PC-9 (cell line): ENCODE measurements around the gene KMT2D. TPM values are rescaled to one million over a fixed set of nuclear protein-coding genes. Genes with fewer than 3 reads are reported as not detected.

ENCODE experiments used
- BruUV-seq: library from RNA; stranded (reverse); fragments of 400-500 nt; replicated peaks from 2 replicates; lab custom pipeline; 2021; lab: Mats Ljungman, UMichigan
- CTCF ChIA-PET: fragments of 300-600 bp; sonication (Branson Sonifier 250); formaldehyde crosslinking; loops from one replicate; lab custom pipeline; 2022; ENCODE audit warnings: antibody characterized with exemption; lab: Charles Lee
- POLR2A ChIA-PET: fragments of 300-600 bp; sonication (Branson Sonifier 250); formaldehyde crosslinking; loops from one replicate; lab custom pipeline; 2022; ENCODE audit warnings: antibody characterized with exemption; ENCODE audit not compliant: unreplicated experiment; lab: Charles Lee
- DNase-seq, 2 experiments: peaks; one replicate each; pipeline versions ENCODE4 v3.0.0 to v3.0.0-alpha.2; 2015 to 2022; ENCODE audit warnings: mixed read lengths in 1 of 2
- H2AFZ ChIP-seq: fragments of 200-600 bp; sonication (generic); 2 replicates; pipeline ENCODE4 v1.8.1; 2017; ENCODE audit warnings: antibody characterized with exemption
- H3F3A ChIP-seq: fragments of 200-600 bp; sonication (generic); 2 replicates; pipeline ENCODE4 v1.8.1; 2017; ENCODE audit warnings: antibody characterized with exemption, mild to moderate bottlenecking, low read depth; ENCODE audit not compliant: insufficient read depth
- H3K27ac ChIP-seq: fragments of 200-600 bp; sonication (generic); 2 replicates; pipeline ENCODE4 v1.6.1; 2016; ENCODE audit warnings: mixed run types
- H3K27me3 ChIP-seq: fragments of 200-600 bp; sonication (generic); 2 replicates; pipeline ENCODE4 v1.6.1; 2016; ENCODE audit warnings: low read depth, mixed run types; ENCODE audit not compliant: insufficient read depth
- H3K36me3 ChIP-seq: fragments of 200-600 bp; sonication (generic); 2 replicates; pipeline ENCODE4 v1.6.1; 2016; ENCODE audit warnings: low read depth, mixed run types
- H3K4me1 ChIP-seq: fragments of 200-600 bp; sonication (generic); replicated peaks from 2 replicates; pipeline ENCODE4 v1.6.1; 2016; ENCODE audit warnings: mixed run types; ENCODE audit not compliant: insufficient read depth
- H3K4me2 ChIP-seq: fragments of 200-600 bp; sonication (generic); 2 replicates; pipeline ENCODE4 v1.6.1; 2017; ENCODE audit warnings: mixed run types
- H3K4me3 ChIP-seq: fragments of 200-600 bp; sonication (generic); 2 replicates; pipeline ENCODE4 v1.6.1; 2016; ENCODE audit warnings: mixed run types
- H3K79me2 ChIP-seq: fragments of 200-600 bp; sonication (generic); 2 replicates; pipeline ENCODE4 v1.6.1; 2017; ENCODE audit warnings: low read depth, mixed run types
- H3K9me2 ChIP-seq: fragments of 200-600 bp; sonication (generic); 2 replicates; pipeline ENCODE4 v1.8.1; 2017; ENCODE audit warnings: mild to moderate bottlenecking; ENCODE audit not compliant: insufficient read depth
- H3K9me3 ChIP-seq: fragments of 200-600 bp; sonication (generic); 2 replicates; pipeline ENCODE4 v1.8.1; 2016; ENCODE audit warnings: low read depth; ENCODE audit not compliant: insufficient read depth
- H4K20me1 ChIP-seq: fragments of 200-600 bp; sonication (generic); 2 replicates; pipeline ENCODE4 v1.8.1; 2017; ENCODE audit not compliant: insufficient read depth
- EZH2 ChIP-seq: fragments of 200-600 bp; sonication (generic); IDR thresholded peaks from 2 replicates; pipeline ENCODE4 v1.8.0; 2017; ENCODE audit warnings: antibody characterized with exemption, low read depth
- intact Hi-C: fragments of 100-400 bp; cut with micrococcal nuclease; formaldehyde crosslinking; loops from one replicate; pipeline ENCODE4 v1.10.0; 2022; ENCODE audit not compliant: unreplicated experiment
- total RNA-seq: library from RNA; stranded (reverse); gene quantifications from 2 replicates; pipeline ENCODE4 v1.2.3, GENCODE V29; 2021
- TF ChIP-seq, protein P1 (sequence below): fragments of 200-600 bp; sonication (generic); conservative IDR thresholded peaks from 2 replicates; pipeline ENCODE4 v1.6.1; 2017; ENCODE audit warnings: mixed run types, antibody characterized with exemption, mild to moderate bottlenecking, moderate library complexity

The KMT2D gene
- total RNA-seq, 1 experiment from 2014 or later: 94.0 TPM

DNA sequence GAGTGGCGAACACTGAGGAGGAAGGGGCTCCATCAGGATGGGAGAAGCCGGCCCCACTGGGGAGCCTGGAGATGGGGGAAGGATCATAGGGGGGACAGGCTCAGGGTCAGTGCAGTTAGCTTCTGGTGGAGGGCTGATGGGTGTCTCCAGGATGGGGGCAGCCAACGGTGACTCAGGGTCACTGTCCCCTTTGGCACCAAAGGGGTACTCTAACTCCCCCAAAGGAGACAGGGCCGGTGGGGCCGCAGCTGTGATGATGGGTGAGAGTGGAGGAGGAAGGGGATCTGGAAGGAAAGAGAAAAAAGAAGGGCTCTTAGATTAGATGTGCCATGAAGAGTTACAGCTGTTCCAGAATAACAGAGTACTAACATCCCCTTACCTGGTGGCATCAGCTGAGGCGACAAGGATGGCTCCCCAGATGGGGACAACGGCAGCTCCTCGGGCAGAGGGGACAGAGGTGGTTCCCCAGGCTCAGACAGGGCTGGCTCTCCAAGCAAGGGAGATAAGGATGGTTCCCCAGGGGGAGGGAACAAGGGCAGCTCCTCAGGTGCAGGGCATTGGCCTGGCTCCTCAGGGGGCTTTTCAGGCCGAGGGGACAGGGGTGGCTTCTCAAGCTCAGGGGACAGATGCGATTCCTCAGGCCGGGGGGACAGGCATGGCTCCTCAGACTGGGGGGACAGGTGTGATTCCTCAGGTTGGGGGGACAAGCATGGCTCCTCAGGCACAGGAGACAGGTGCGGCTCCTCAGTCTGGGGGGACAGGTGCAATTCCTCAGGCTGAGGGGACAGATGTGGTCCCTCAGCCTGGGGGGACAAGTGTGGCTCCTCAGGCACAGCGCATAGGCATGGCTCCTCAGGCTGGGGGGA, 9.9 kb downstream of the KMT2D start:
- Histone ChIP-seq H3K4me3 (no peak overlapping the region), H2AFZ (no peak overlapping the region), H3F3A (no peaks in the 10 kb centered on the region), H3K4me1 (no peaks in the 10 kb centered on the region), H3K79me2 (peaks cover 14% of the 10 kb centered on the region), H3K9me3 (no peaks in the 10 kb centered on the region), H3K27me3 (no peaks in the 10 kb centered on the region), H4K20me1 (peaks cover 28% of the 10 kb centered on the region), H3K36me3 (peaks cover 25% of the 10 kb centered on the region), H3K4me2 (no peak overlapping the region), H3K27ac (no peak overlapping the region), H3K9me2 (no peaks in the 10 kb centered on the region)
- CTCF ChIA-PET: interaction anchor here (0.6 to 1.2 kb wide), 2 partner anchors 23 to 1143 kb away, joined by 3 to 7 read pairs; no protein-coding TSS in a partner anchor
- no TSS peak for BruUV-seq
- POLR2A ChIA-PET: no interaction called here
- intact Hi-C loops: no loop called here
- no peak for DNase-seq
- TF ChIP-seq, protein P1, sequence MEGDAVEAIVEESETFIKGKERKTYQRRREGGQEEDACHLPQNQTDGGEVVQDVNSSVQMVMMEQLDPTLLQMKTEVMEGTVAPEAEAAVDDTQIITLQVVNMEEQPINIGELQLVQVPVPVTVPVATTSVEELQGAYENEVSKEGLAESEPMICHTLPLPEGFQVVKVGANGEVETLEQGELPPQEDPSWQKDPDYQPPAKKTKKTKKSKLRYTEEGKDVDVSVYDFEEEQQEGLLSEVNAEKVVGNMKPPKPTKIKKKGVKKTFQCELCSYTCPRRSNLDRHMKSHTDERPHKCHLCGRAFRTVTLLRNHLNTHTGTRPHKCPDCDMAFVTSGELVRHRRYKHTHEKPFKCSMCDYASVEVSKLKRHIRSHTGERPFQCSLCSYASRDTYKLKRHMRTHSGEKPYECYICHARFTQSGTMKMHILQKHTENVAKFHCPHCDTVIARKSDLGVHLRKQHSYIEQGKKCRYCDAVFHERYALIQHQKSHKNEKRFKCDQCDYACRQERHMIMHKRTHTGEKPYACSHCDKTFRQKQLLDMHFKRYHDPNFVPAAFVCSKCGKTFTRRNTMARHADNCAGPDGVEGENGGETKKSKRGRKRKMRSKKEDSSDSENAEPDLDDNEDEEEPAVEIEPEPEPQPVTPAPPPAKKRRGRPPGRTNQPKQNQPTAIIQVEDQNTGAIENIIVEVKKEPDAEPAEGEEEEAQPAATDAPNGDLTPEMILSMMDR: no peak
- no peak for TF ChIP-seq EZH2

DNA sequence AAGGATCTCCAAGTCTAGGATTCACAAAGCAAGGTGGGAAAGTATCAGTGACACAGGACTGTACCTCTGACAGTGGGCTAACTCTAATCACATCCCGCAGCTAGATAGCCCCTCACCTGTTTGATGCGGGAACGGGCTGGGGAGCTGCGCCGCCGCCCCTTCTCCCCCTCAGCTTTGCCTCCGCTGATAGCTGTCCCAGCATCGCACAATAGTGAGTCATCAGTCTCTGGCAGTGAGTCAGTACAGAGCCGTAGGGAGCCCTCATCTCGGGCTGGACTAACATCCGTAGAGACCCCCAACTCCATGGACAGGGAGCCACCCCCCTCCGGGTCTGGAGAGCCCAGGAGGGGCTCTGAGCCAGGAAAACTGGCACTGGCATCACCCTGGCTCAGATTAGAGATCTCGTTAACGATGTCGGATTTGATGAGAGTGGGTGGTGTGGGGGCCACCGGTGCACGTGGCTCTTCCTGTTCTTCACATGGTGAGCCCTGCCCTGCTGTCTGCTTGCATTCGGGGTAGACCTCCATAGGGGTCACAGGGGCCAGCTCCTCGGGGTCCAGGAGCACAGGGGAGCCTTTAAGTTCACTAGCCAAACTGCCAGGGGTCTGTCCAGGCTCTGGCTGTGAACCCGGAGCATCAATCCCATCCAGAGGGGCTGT, 10.9 kb downstream of the KMT2D start:
- H3K4me3 ChIP-seq: no peak overlapping the region
- H3K27me3 ChIP-seq: no peaks in the 10 kb centered on the region
- BruUV-seq: no TSS peak
- no peaks in the 10 kb centered on the region for H3K9me2 ChIP-seq
- intact Hi-C loops: no loop called here
- H3K4me2 ChIP-seq: no peak overlapping the region
- H3K27ac ChIP-seq: no peak overlapping the region
- H2AFZ ChIP-seq: no peak overlapping the region
- ChIA-PET POLR2A (no interaction called here), CTCF (interaction anchor here (1.2 kb wide), 1 partner anchor 22 kb away, joined by 3 read pairs; no protein-coding TSS in a partner anchor)
- H4K20me1 ChIP-seq: peaks cover 18% of the 10 kb centered on the region
- H3F3A ChIP-seq: no peaks in the 10 kb centered on the region
- H3K36me3 ChIP-seq: peaks cover 25% of the 10 kb centered on the region
- H3K79me2 ChIP-seq: peaks cover 4% of the 10 kb centered on the region
- H3K4me1 ChIP-seq: no peaks in the 10 kb centered on the region
- no peaks in the 10 kb centered on the region for H3K9me3 ChIP-seq
- DNase-seq: no peak
- no peak for TF ChIP-seq EZH2
- TF ChIP-seq, protein P1: no peak

DNA sequence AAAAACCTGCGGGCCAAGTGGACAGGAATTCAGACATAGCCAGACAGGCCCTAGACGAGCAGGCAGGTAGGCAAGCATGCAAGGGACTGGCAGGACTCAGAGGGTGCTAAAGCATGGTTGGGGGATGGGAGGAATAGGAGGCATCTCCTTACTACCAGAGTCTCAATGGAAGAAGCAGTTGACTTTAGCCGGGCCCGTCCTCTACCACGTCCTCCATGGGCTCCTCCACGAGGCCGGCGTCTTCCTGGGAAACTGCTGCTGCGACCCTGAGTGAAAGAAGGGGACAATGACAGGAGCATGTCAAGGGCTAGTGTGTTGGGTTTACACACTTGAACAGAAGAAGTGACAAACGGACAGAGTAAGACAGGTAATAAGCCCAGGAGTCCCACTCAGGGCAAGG, 11.6 kb downstream of the KMT2D start:
- Histone ChIP-seq H3K4me1 (no peaks in the 10 kb centered on the region), H3K27me3 (no peaks in the 10 kb centered on the region), H4K20me1 (peaks cover 12% of the 10 kb centered on the region), H3K4me2 (no peak overlapping the region), H3K4me3 (no peak overlapping the region), H3K9me3 (no peaks in the 10 kb centered on the region), H3K79me2 (no peaks in the 10 kb centered on the region; the same call in 1 of the 2 replicates), H3K9me2 (no peaks in the 10 kb centered on the region), H3K27ac (no peak overlapping the region), H2AFZ (no peak overlapping the region), H3K36me3 (peaks cover 26% of the 10 kb centered on the region), H3F3A (no peaks in the 10 kb centered on the region)
- no peak for TF ChIP-seq EZH2
- TF ChIP-seq, protein P1: no peak
- no TSS peak for BruUV-seq
- no peak for DNase-seq
- intact Hi-C loops: no loop called here
- CTCF ChIA-PET: interaction anchor here (1.2 kb wide), 1 partner anchor 22 kb away, joined by 3 read pairs; no protein-coding TSS in a partner anchor
- POLR2A ChIA-PET: no interaction called here
